ENCODE data around the gene PLN.

- TF ChIP-seq CTCF (optimal IDR thresholded peaks at IDR 0.05 in 1 of 3, IDR thresholded peaks at IDR 0.05 in 1 of 3, conservative IDR thresholded peaks at IDR 0.05 in 1 of 3; ENCODE audit: extremely low read depth in 1 of 3, insufficient read depth in 2 of 3, low read length in 3 of 3): no peak
- TF ChIP-seq EZH2 (IDR thresholded peaks at IDR 0.05; ENCODE audit: low read length): no peak
Measured at GRCh38 chr6:118536478-118536877, 11.6 kb upstream of the PLN start.
